SK-N-SH (cell line): Measurements from ENCODE around the gene SMYD2. TPM values are rescaled to one million over a fixed set of nuclear protein-coding genes. Genes with fewer than 3 reads are reported as not detected.

Source experiments
- CTCF ChIA-PET: fragments of 300-600, 350-600 bp; formaldehyde crosslinking; extraction: SDS; loops from one replicate; lab custom pipeline; 2021; lab: Yijun Ruan, JAX
- POLR2A ChIA-PET: fragments of 350-600 bp; sonication (Branson Sonifier 250); formaldehyde crosslinking; extraction: SDS; loops from one replicate; lab custom pipeline; 2020; ENCODE audit warnings: antibody characterized with exemption, inconsistent platforms; lab: Yijun Ruan, JAX
- DNase-seq: peaks from one replicate; pipeline ENCODE4 v3.0.0; 2012
- H2AFZ ChIP-seq: fragments of 200-600 bp; sonication (generic); 2 replicates; pipeline ENCODE4 v1.8.1; 2016; ENCODE audit warnings: antibody characterized with exemption, mild to moderate bottlenecking, low read depth
- H3F3A ChIP-seq: fragments of 200-600 bp; sonication (generic); replicated peaks from 2 replicates; pipeline ENCODE3; 2016; ENCODE audit warnings: antibody characterized with exemption, mild to moderate bottlenecking; ENCODE audit not compliant: insufficient read depth
- H3K27ac ChIP-seq, 2 experiments: fragments of 200-500 bp in 1 of 2; fragments of 200-600 bp in 1 of 2; sonication (Bioruptor generic) in 1 of 2; sonication (generic), shearing (Covaris generic) in 1 of 2; 2 replicates each; pipeline versions ENCODE4 v1.5.1 to v1.6.1; 2014 to 2016; ENCODE audit warnings: low read depth in 2 of 2, inconsistent platforms in 1 of 2, low read length in 1 of 2, mild to moderate bottlenecking in 1 of 2, mixed read lengths in 1 of 2
- H3K27me3 ChIP-seq: fragments of 200-600 bp; sonication (generic), shearing (Covaris generic); 2 replicates; pipeline ENCODE4 v1.6.1; 2016; ENCODE audit warnings: mixed run types; ENCODE audit not compliant: insufficient read depth
- H3K36me3 ChIP-seq, 2 experiments: fragments of 200-500 bp in 1 of 2; fragments of 200-600 bp in 1 of 2; sonication (Bioruptor generic) in 1 of 2; sonication (generic) in 1 of 2; replicated peaks in 1 of 2; 2 replicates each; pipeline versions ENCODE3 to v1.5.1; 2014 to 2016; ENCODE audit warnings: low read length in 1 of 2, mild to moderate bottlenecking in 1 of 2; ENCODE audit not compliant: insufficient read depth in 2 of 2, control insufficient read depth in 1 of 2
- H3K4me1 ChIP-seq, 2 experiments: fragments of 200-500 bp in 1 of 2; fragments of 200-600 bp in 1 of 2; sonication (Bioruptor generic) in 1 of 2; sonication (generic), shearing (Covaris generic) in 1 of 2; 2 replicates each; pipeline versions ENCODE4 v1.5.1 to v1.6.1; 2014 to 2016; ENCODE audit warnings: low read depth in 1 of 2, low read length in 1 of 2, mixed run types in 1 of 2; ENCODE audit not compliant: insufficient read depth in 2 of 2, control insufficient read depth in 1 of 2
- H3K4me2 ChIP-seq: fragments of 200-600 bp; sonication (generic), shearing (Covaris generic); 2 replicates; pipeline ENCODE4 v1.6.1; 2017; ENCODE audit warnings: mixed run types
- H3K4me3 ChIP-seq, 2 experiments: fragments of 200-500 bp in 1 of 2; fragments of 200-600 bp in 1 of 2; sonication (Bioruptor generic) in 1 of 2; sonication (generic), shearing (Covaris generic) in 1 of 2; 2 replicates each; pipeline versions ENCODE4 v1.5.1 to v1.8.1; 2014 to 2016; ENCODE audit warnings: low read depth in 2 of 2, inconsistent platforms in 1 of 2, low read length in 1 of 2, mild to moderate bottlenecking in 1 of 2, mixed read lengths in 1 of 2, moderate library complexity in 1 of 2
- H3K79me2 ChIP-seq: fragments of 200-600 bp; sonication (generic); 2 replicates; pipeline ENCODE4 v1.8.1; 2017; ENCODE audit warnings: mild to moderate bottlenecking; ENCODE audit not compliant: insufficient read depth
- H3K9ac ChIP-seq: fragments of 200-600 bp; sonication (generic); 2 replicates; pipeline ENCODE4 v1.6.1; 2017; ENCODE audit warnings: mixed run types
- H3K9me2 ChIP-seq: fragments of 200-600 bp; sonication (generic); 2 replicates; pipeline ENCODE4 v1.6.1; 2017; ENCODE audit warnings: mixed run types
- H3K9me3 ChIP-seq: fragments of 200-600 bp; sonication (generic); 2 replicates; pipeline ENCODE4 v1.6.1; 2017; ENCODE audit warnings: mixed run types, mild to moderate bottlenecking, moderate library complexity
- H4K20me1 ChIP-seq: fragments of 200-600 bp; sonication (generic); 2 replicates; pipeline ENCODE4 v1.6.1; 2017; ENCODE audit warnings: mild to moderate bottlenecking, mixed run types; ENCODE audit not compliant: insufficient read depth
- CHD2 ChIP-seq: fragments of 150-350 bp; IDR thresholded peaks from 2 replicates; pipeline ENCODE4 v1.6.1; 2018; ENCODE audit warnings: low read length; ENCODE audit not compliant: partially characterized antibody
- EP300 ChIP-seq, 2 experiments: IDR thresholded peaks; 2 replicates each; pipeline versions ENCODE4 v1.4.0 to v1.6.1; 2012; ENCODE audit warnings: borderline replicate concordance in 1 of 2, low read depth in 1 of 2, low read length in 1 of 2
- EZH2phosphoT487 ChIP-seq: fragments of 200-600 bp; sonication (generic); IDR thresholded peaks from 2 replicates; pipeline ENCODE4 v1.6.1; 2017; ENCODE audit warnings: low read depth, mixed run types, mild to moderate bottlenecking, antibody characterized with exemption, moderate library complexity, borderline replicate concordance
- FOXJ3 ChIP-seq: sonication (generic); formaldehyde crosslinking; IDR thresholded peaks from 2 replicates; pipeline ENCODE4 v1.5.1; 2020; ENCODE audit warnings: mild to moderate bottlenecking, missing genetic modification reagents
- FOXM1 ChIP-seq: IDR thresholded peaks from 2 replicates; pipeline ENCODE4 v1.4.0; 2012; ENCODE audit warnings: low read depth, mild to moderate bottlenecking
- GABPA ChIP-seq: IDR thresholded peaks from 2 replicates; pipeline ENCODE4 v1.4.0; 2012; ENCODE audit warnings: low read depth, mild to moderate bottlenecking
- GATA2 ChIP-seq: sonication (generic); formaldehyde crosslinking; IDR thresholded peaks from 2 replicates; pipeline ENCODE4 v1.5.0; 2020; ENCODE audit warnings: mild to moderate bottlenecking, missing genetic modification reagents
- MEF2A ChIP-seq: IDR thresholded peaks from 2 replicates; pipeline ENCODE4 v1.4.0; 2012; ENCODE audit warnings: low read depth, borderline replicate concordance
- NRF1 ChIP-seq: IDR thresholded peaks from 2 replicates; pipeline ENCODE4 v1.6.1; 2012; ENCODE audit warnings: low read depth, mild to moderate bottlenecking, low read length
- RAD21 ChIP-seq: IDR thresholded peaks from 2 replicates; pipeline ENCODE4 v1.6.1; 2012; ENCODE audit warnings: mild to moderate bottlenecking, low read length
- RCOR1 ChIP-seq: fragments of 150-350 bp; IDR thresholded peaks from 2 replicates; pipeline ENCODE4 v1.6.1; 2017; ENCODE audit warnings: antibody characterized with exemption, low read length
- RXRA ChIP-seq: IDR thresholded peaks from 2 replicates; pipeline ENCODE4 v1.4.0; 2012; ENCODE audit warnings: low read depth, mild to moderate bottlenecking, borderline replicate concordance
- TCF12 ChIP-seq: IDR thresholded peaks from 2 replicates; pipeline ENCODE4 v1.4.0; 2012
- WGBS: methylation state at CpG from one replicate; pipeline ENCODE4 v1.1.6; 2017; ENCODE audit warnings: low lambda C conversion rate; 5-methylcytosine and 5-hydroxymethylcytosine counted together
- polyA plus RNA-seq, 3 experiments: library from polyadenylated mRNA; depleted of rRNA; stranded (reverse); fragments of >200 nt; gene quantifications; 2 replicates each; pipeline ENCODE4 v1.2.3, GENCODE V29; 2012
- TF ChIP-seq, protein P1 (sequence below): IDR thresholded peaks from 2 replicates; pipeline ENCODE4 v1.4.0; 2012; ENCODE audit warnings: low read depth
- TF ChIP-seq, protein P2 (sequence below): IDR thresholded peaks from 2 replicates; pipeline ENCODE4; 2012
- TF ChIP-seq, protein P3 (sequence below): fragments of 200-600 bp; sonication (generic); IDR thresholded peaks from 2 replicates; pipeline ENCODE4 v1.6.1; 2017; ENCODE audit warnings: antibody characterized with exemption, mild to moderate bottlenecking, moderate library complexity
- TF ChIP-seq, protein P4 (sequence below): fragments of 150-350 bp; IDR thresholded peaks from 2 replicates; pipeline ENCODE4 v1.6.1; 2017; ENCODE audit warnings: antibody characterized with exemption, low read length, low read depth, borderline replicate concordance
- TF ChIP-seq, protein P5 (sequence below): IDR thresholded peaks from 2 replicates; pipeline ENCODE4 v1.4.0; 2012; ENCODE audit warnings: low read depth, borderline replicate concordance

Gene SMYD2
- polyA plus RNA-seq, 1 of the 3 experiments (the other 2 are of a cell fraction) = 23.1 TPM

DNA sequence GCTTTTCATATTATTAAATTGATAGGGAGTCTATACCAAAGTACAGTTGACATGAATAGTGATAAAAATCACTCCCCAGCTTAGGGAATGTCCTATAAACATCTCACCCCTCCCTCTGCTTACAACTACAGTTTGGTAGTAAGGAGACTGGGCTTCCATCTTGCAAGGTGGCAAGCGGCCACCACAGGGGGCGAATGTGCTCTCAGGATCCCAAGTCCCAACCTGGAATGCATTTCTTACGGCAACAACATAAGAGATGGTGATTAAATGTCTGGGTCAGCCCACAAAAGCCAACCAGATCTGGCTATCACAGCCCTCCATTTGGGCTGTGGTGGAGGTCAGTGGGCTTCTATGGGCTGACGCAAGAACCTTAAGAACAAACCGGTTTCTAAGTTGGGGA is 68.0 kb downstream of the SMYD2 start:
- Histone ChIP-seq H3K9ac (no peak overlapping the region), H3K36me3 (peaks cover 50 to 64% of the 10 kb centered on the region in 2 experiments), H3K9me3 (no peaks in the 10 kb centered on the region), H3K27ac (no peak overlapping the region; a peak in 1 of 4 replicates), H2AFZ (no peak overlapping the region), H3F3A (peaks cover 8% of the 10 kb centered on the region), H3K9me2 (no peaks in the 10 kb centered on the region), H3K27me3 (no peaks in the 10 kb centered on the region), H3K79me2 (no peaks in the 10 kb centered on the region; the same call in 1 of the 2 replicates), H4K20me1 (no peaks in the 10 kb centered on the region), H3K4me2 (no peak overlapping the region), H3K4me1 (peaks cover 0 to 9% of the 10 kb centered on the region in 2 experiments; a peak in 2 of 4 replicates), H3K4me3 (no peak overlapping the region)
- TF ChIP-seq, protein P1, sequence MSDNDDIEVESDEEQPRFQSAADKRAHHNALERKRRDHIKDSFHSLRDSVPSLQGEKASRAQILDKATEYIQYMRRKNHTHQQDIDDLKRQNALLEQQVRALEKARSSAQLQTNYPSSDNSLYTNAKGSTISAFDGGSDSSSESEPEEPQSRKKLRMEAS = no peak
- TF ChIP-seq RXRA (no peak), EZH2phosphoT487 (no peak), GATA2 (no peak), FOXM1 (no peak), GABPA (no peak), FOXJ3 (CRISPR knock-in tag) (no peak), EP300 (IDR thresholded peaks at IDR 0.05; ENCODE audit: borderline replicate concordance in 1 of 2, low read depth in 1 of 2, low read length in 1 of 2) (no peak), NRF1 (no peak), MEF2A (no peak), RCOR1 (no peak)
- TF ChIP-seq, protein P2, sequence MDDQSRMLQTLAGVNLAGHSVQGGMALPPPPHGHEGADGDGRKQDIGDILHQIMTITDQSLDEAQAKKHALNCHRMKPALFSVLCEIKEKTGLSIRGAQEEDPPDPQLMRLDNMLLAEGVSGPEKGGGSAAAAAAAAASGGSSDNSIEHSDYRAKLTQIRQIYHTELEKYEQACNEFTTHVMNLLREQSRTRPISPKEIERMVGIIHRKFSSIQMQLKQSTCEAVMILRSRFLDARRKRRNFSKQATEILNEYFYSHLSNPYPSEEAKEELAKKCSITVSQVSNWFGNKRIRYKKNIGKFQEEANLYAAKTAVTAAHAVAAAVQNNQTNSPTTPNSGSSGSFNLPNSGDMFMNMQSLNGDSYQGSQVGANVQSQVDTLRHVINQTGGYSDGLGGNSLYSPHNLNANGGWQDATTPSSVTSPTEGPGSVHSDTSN = no peak
- TF ChIP-seq, protein P3, sequence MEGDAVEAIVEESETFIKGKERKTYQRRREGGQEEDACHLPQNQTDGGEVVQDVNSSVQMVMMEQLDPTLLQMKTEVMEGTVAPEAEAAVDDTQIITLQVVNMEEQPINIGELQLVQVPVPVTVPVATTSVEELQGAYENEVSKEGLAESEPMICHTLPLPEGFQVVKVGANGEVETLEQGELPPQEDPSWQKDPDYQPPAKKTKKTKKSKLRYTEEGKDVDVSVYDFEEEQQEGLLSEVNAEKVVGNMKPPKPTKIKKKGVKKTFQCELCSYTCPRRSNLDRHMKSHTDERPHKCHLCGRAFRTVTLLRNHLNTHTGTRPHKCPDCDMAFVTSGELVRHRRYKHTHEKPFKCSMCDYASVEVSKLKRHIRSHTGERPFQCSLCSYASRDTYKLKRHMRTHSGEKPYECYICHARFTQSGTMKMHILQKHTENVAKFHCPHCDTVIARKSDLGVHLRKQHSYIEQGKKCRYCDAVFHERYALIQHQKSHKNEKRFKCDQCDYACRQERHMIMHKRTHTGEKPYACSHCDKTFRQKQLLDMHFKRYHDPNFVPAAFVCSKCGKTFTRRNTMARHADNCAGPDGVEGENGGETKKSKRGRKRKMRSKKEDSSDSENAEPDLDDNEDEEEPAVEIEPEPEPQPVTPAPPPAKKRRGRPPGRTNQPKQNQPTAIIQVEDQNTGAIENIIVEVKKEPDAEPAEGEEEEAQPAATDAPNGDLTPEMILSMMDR = no peak
- POLR2A ChIA-PET = no interaction called here
- DNase-seq = no peak
- CTCF ChIA-PET = interaction anchor here (7.3 kb wide), 1 partner anchor 16 kb away, joined by 59 read pairs; no protein-coding TSS in a partner anchor
- WGBS = 100% methylated on average over 4 of the region's 5 CpGs

DNA sequence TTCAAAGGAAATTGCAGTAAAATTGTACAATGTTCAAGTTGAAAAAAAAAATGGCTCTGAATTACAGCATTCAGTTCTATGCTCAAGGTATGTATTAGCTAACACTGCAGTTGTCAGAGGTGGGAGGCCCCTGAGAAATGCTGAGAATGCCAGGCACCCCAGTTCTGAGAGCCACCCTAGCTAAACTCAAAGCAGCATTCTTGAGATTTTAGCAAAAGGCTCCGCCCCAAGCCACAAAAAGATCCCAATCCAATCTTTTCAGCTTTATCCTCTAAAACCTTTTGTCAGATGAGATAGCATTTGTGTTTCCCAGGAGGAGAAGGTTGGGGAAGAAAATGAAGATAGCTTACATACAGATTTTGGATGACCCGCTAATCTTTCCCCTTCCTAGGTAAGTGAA is 68.8 kb downstream of the SMYD2 start:
- H4K20me1 ChIP-seq = no peaks in the 10 kb centered on the region
- no peaks in the 10 kb centered on the region for H3K9me2 ChIP-seq
- no peak for DNase-seq
- H3K4me3 ChIP-seq = no peak overlapping the region
- H3K4me2 ChIP-seq = no peak overlapping the region
- CTCF ChIA-PET = interaction anchor here (1.5 to 7.3 kb wide), 2 partner anchors 17 to 21 kb away, joined by 7 to 59 read pairs; no protein-coding TSS in a partner anchor
- peaks cover 2 to 15% of the 10 kb centered on the region in 2 experiments; a peak in 2 of 4 replicates for H3K4me1 ChIP-seq
- H3K36me3 ChIP-seq = peaks cover 43 to 61% of the 10 kb centered on the region in 2 experiments
- H3K27ac ChIP-seq = peak overlapping the region in 1 of 2 experiments; percentile 67; a peak in 1 of 4 replicates
- H3K9ac ChIP-seq = no peak overlapping the region
- no peaks in the 10 kb centered on the region; the same call in 1 of the 2 replicates for H3K79me2 ChIP-seq
- no peak overlapping the region for H2AFZ ChIP-seq
- WGBS = 97% methylated on average over 2 of the region's 2 CpGs
- no peaks in the 10 kb centered on the region for H3K27me3 ChIP-seq
- H3K9me3 ChIP-seq = no peaks in the 10 kb centered on the region
- POLR2A ChIA-PET = no interaction called here
- H3F3A ChIP-seq = peaks cover 6% of the 10 kb centered on the region
- TF ChIP-seq EP300 (IDR thresholded peaks at IDR 0.05; ENCODE audit: borderline replicate concordance in 1 of 2, low read depth in 1 of 2, low read length in 1 of 2) = no peak
- TF ChIP-seq NRF1 = no peak
- TF ChIP-seq FOXJ3 (CRISPR knock-in tag) = no peak
- TF ChIP-seq, protein P4, sequence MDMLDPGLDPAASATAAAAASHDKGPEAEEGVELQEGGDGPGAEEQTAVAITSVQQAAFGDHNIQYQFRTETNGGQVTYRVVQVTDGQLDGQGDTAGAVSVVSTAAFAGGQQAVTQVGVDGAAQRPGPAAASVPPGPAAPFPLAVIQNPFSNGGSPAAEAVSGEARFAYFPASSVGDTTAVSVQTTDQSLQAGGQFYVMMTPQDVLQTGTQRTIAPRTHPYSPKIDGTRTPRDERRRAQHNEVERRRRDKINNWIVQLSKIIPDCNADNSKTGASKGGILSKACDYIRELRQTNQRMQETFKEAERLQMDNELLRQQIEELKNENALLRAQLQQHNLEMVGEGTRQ = no peak
- TF ChIP-seq, protein P3 = no peak
- no peak for TF ChIP-seq GATA2
- TF ChIP-seq TCF12 = no peak
- TF ChIP-seq, protein P5, sequence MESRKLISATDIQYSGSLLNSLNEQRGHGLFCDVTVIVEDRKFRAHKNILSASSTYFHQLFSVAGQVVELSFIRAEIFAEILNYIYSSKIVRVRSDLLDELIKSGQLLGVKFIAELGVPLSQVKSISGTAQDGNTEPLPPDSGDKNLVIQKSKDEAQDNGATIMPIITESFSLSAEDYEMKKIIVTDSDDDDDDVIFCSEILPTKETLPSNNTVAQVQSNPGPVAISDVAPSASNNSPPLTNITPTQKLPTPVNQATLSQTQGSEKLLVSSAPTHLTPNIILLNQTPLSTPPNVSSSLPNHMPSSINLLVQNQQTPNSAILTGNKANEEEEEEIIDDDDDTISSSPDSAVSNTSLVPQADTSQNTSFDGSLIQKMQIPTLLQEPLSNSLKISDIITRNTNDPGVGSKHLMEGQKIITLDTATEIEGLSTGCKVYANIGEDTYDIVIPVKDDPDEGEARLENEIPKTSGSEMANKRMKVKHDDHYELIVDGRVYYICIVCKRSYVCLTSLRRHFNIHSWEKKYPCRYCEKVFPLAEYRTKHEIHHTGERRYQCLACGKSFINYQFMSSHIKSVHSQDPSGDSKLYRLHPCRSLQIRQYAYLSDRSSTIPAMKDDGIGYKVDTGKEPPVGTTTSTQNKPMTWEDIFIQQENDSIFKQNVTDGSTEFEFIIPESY = no peak
- no peak for TF ChIP-seq CHD2
- no peak for TF ChIP-seq RAD21
